ENCODE data around the gene ARHGDIB. TPM values are rescaled to one million over a fixed set of nuclear protein-coding genes. Genes with fewer than 3 reads are reported as not detected.

The ARHGDIB gene
- 100 to 1,000 TPM; 199 to 223 TPM for total RNA-seq

GRCh38 chr12:14961466-14962152 is at the start of gene ARHGDIB:
Gene ARHGDIB (minus strand): TSS chr12:14961601. CDS start chr12:14950712, 10,889 bp downstream.
- no peak for ATAC-seq (ENCODE audit: insufficient number of reproducible peaks, low FRiP score, low read depth)
- no peaks in the 10 kb centered on the region for H3K36me3 ChIP-seq
- peak within 1 kb of the TSS; percentile 73 for H3K4me3 ChIP-seq
- DNase-seq (ENCODE audit: low spot score): no peak
- no peaks in the 10 kb centered on the region for H3K27me3 ChIP-seq (replicated peaks; ENCODE audit: insufficient read depth)
- H3K4me1 ChIP-seq (ENCODE audit: control insufficient read depth in 1 of 2, low read depth in 2 of 2): peaks cover 20 to 55% of the 10 kb centered on the region in 2 donors
- peak within 1 kb of the TSS; percentile 27 to 60 for H3K27ac ChIP-seq
- TF ChIP-seq CTCF (IDR thresholded peaks at IDR 0.05): no peak
- H3K9me3 ChIP-seq: no peaks in the 10 kb centered on the region

- ATAC-seq (ENCODE audit: insufficient number of reproducible peaks, low FRiP score, low read depth): no peak
- Histone ChIP-seq H3K27me3 (replicated peaks; ENCODE audit: insufficient read depth) (no peaks in the 10 kb centered on the region), H3K4me1 (ENCODE audit: control insufficient read depth in 1 of 2, low read depth in 2 of 2) (no peaks in the 10 kb centered on the region), H3K4me3 (no peak overlapping the region), H3K36me3 (no peaks in the 10 kb centered on the region), H3K27ac (no peak overlapping the region), H3K9me3 (no peaks in the 10 kb centered on the region)
- no peak for TF ChIP-seq CTCF (IDR thresholded peaks at IDR 0.05)
- no peak for DNase-seq (ENCODE audit: low spot score)
These were observed 49.8 kb upstream of the ARHGDIB start for GRCh38 chr12:15011162-15011561.

DNA sequence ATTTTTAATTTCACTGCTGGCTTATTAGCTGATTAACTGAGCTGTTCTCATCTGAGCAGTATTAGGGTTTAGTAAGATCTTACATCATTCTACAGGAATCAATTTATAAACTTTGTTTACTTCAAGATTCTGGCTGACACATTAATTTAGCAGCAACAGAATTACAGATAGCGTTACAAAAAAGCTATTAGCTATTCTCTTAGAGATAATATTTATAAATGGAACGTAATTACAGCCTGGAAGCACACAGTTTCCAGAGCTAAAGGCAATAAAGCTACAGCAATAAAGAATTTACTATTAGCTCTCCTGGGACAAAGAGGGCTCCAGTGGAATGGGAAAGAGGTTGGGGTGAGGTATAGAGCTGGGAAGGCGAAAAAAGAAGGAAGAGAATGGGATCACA is 46.1 kb upstream of the ARHGDIB start:
- Histone ChIP-seq H3K27me3 (replicated peaks; ENCODE audit: insufficient read depth) (no peaks in the 10 kb centered on the region), H3K36me3 (no peaks in the 10 kb centered on the region), H3K27ac (no peak overlapping the region), H3K4me1 (ENCODE audit: control insufficient read depth in 1 of 2, low read depth in 2 of 2) (no peaks in the 10 kb centered on the region), H3K4me3 (no peak overlapping the region), H3K9me3 (no peaks in the 10 kb centered on the region)
- DNase-seq (ENCODE audit: low spot score) (no peak), ATAC-seq (ENCODE audit: insufficient number of reproducible peaks, low FRiP score, low read depth) (no peak)
- no peak for TF ChIP-seq CTCF (IDR thresholded peaks at IDR 0.05)

- H3K27ac ChIP-seq: no peak overlapping the region
- no peak for TF ChIP-seq CTCF (IDR thresholded peaks at IDR 0.05)
- H3K36me3 ChIP-seq: no peaks in the 10 kb centered on the region
- H3K9me3 ChIP-seq: no peaks in the 10 kb centered on the region
- DNase-seq (ENCODE audit: low spot score) (no peak), ATAC-seq (ENCODE audit: insufficient number of reproducible peaks, low FRiP score, low read depth) (no peak)
- no peak overlapping the region for H3K4me3 ChIP-seq
- H3K27me3 ChIP-seq (replicated peaks; ENCODE audit: insufficient read depth): no peaks in the 10 kb centered on the region
- peaks cover 2 to 20% of the 10 kb centered on the region in 2 donors for H3K4me1 ChIP-seq (ENCODE audit: control insufficient read depth in 1 of 2, low read depth in 2 of 2)
These were observed 43.7 kb upstream of the ARHGDIB start for GRCh38 chr12:15005064-15005463.

- no peak for DNase-seq (ENCODE audit: low spot score)
- Histone ChIP-seq H3K27me3 (replicated peaks; ENCODE audit: insufficient read depth) (no peaks in the 10 kb centered on the region), H3K36me3 (no peaks in the 10 kb centered on the region), H3K4me3 (no peak overlapping the region), H3K27ac (no peak overlapping the region), H3K9me3 (no peaks in the 10 kb centered on the region), H3K4me1 (ENCODE audit: control insufficient read depth in 1 of 2, low read depth in 2 of 2) (peaks cover 2 to 26% of the 10 kb centered on the region in 2 donors)
- ATAC-seq (ENCODE audit: insufficient number of reproducible peaks, low FRiP score, low read depth): no peak
- TF ChIP-seq CTCF (IDR thresholded peaks at IDR 0.05): no peak
These were observed 43.0 kb upstream of the ARHGDIB start for GRCh38 chr12:15004421-15004820.

Data from thoracic aorta (tissue), 2 donors.